GM12878 (cell line): ENCODE measurements around the gene TACC3. TPM values are rescaled to one million over a fixed set of nuclear protein-coding genes. Genes with fewer than 3 reads are reported as not detected.
A peak's percentile ranks its signal among the peaks of the same experiment; 100 is the strongest.

Experiments
- ATF3 ChIP-seq: IDR thresholded peaks from 2 replicates; pipeline ENCODE4 v1.6.1; 2011; ENCODE audit warnings: low read depth, mild to moderate bottlenecking, low read length, moderate library complexity, borderline replicate concordance; ENCODE audit errors: extremely low read depth
- ATF7 ChIP-seq: fragments of 450-650 bp; IDR thresholded peaks from 2 replicates; pipeline ENCODE4 v1.6.1; 2016; ENCODE audit warnings: low read depth, mild to moderate bottlenecking
- BMI1 ChIP-seq: fragments of 450-650 bp; IDR thresholded peaks from 2 replicates; pipeline ENCODE4 v1.6.1; 2016; ENCODE audit warnings: mild to moderate bottlenecking, moderate library complexity, borderline replicate concordance
- CHD4 ChIP-seq: fragments of 200-600 bp; sonication (generic); IDR thresholded peaks from 2 replicates; pipeline ENCODE4 v1.6.1; 2016; ENCODE audit warnings: mild to moderate bottlenecking
- E2F8 ChIP-seq: fragments of 450-650 bp; IDR thresholded peaks from 2 replicates; pipeline ENCODE4 v1.6.1; 2018; ENCODE audit warnings: mild to moderate bottlenecking, low read depth, moderate library complexity; ENCODE audit not compliant: partially characterized antibody
- FOXK2 ChIP-seq: fragments of 450-650 bp; IDR thresholded peaks from 2 replicates; pipeline ENCODE4 v1.6.1; 2017; ENCODE audit warnings: mild to moderate bottlenecking, moderate library complexity
- GABPA ChIP-seq: IDR thresholded peaks from 2 replicates; pipeline ENCODE4 v1.6.1; 2014; ENCODE audit warnings: antibody characterized with exemption, low read depth, mild to moderate bottlenecking, inconsistent platforms
- IKZF1 ChIP-seq: fragments of 450-650 bp; conservative IDR thresholded peaks from 2 replicates; pipeline ENCODE4 v1.6.1; 2017; ENCODE audit warnings: antibody characterized with exemption, mild to moderate bottlenecking
- MAX ChIP-seq: IDR thresholded peaks from 2 replicates; pipeline ENCODE4 v1.6.1; 2012; ENCODE audit warnings: low read depth, low read length, improper control_type of control experiment
- MXI1 ChIP-seq: fragments of 150-350 bp; IDR thresholded peaks from 2 replicates; pipeline ENCODE4 v1.6.1; 2011; ENCODE audit warnings: low read depth, mild to moderate bottlenecking, inconsistent platforms, low read length, improper control_type of control experiment
- MYB ChIP-seq: fragments of 150-350 bp; IDR thresholded peaks from 2 replicates; pipeline ENCODE4 v1.6.1; 2014; ENCODE audit warnings: mild to moderate bottlenecking, low read depth, low read length, borderline replicate concordance
- NFXL1 ChIP-seq: fragments of 450-650 bp; IDR thresholded peaks from 2 replicates; pipeline ENCODE4 v1.6.1; 2017; ENCODE audit warnings: antibody characterized with exemption, mild to moderate bottlenecking, borderline replicate concordance
- NR2F1 ChIP-seq: fragments of 450-650 bp; conservative IDR thresholded peaks from 2 replicates; pipeline ENCODE4 v1.6.1; 2017; ENCODE audit warnings: mild to moderate bottlenecking
- NRF1 ChIP-seq: conservative IDR thresholded peaks from 2 replicates; pipeline ENCODE4 v1.6.1; 2011; ENCODE audit warnings: mild to moderate bottlenecking, low read depth, low read length, improper control_type of control experiment
- POLR2A ChIP-seq: IDR thresholded peaks from 2 replicates; pipeline ENCODE4 v1.6.1; 2011; ENCODE audit warnings: low read depth, mild to moderate bottlenecking, low read length
- RAD21 ChIP-seq: IDR thresholded peaks from 2 replicates; pipeline ENCODE4 v1.6.1; 2011; ENCODE audit warnings: mild to moderate bottlenecking, low read depth, low read length, moderate library complexity; ENCODE audit not compliant: insufficient read depth
- RBBP5 ChIP-seq: fragments of 200-600 bp; sonication (generic); conservative IDR thresholded peaks from 2 replicates; pipeline ENCODE4 v1.6.1; 2016
- SMAD1 ChIP-seq: fragments of 450-650 bp; IDR thresholded peaks from 2 replicates; pipeline ENCODE4 v1.6.1; 2018; ENCODE audit warnings: mild to moderate bottlenecking, low read depth; ENCODE audit not compliant: partially characterized antibody
- SMAD5 ChIP-seq: IDR thresholded peaks from 2 replicates; pipeline ENCODE4 v1.6.1; 2016; ENCODE audit warnings: antibody characterized with exemption, low read depth
- SPI1 ChIP-seq: IDR thresholded peaks from 2 replicates; pipeline ENCODE4 v1.6.1; 2011; ENCODE audit warnings: low read depth, mild to moderate bottlenecking, low read length, moderate library complexity, borderline replicate concordance; ENCODE audit not compliant: insufficient read depth
- SRF ChIP-seq, 2 experiments: IDR thresholded peaks; 2 replicates each; pipeline ENCODE4 v1.6.1; 2011; ENCODE audit warnings: low read depth in 2 of 2, low read length in 2 of 2, mild to moderate bottlenecking in 1 of 2, moderate library complexity in 1 of 2
- STAT1 ChIP-seq: fragments of 450-650 bp; conservative IDR thresholded peaks from 2 replicates; pipeline ENCODE4 v1.6.1; 2014; ENCODE audit warnings: antibody characterized with exemption, mild to moderate bottlenecking
- TBL1XR1 ChIP-seq: IDR thresholded peaks from 2 replicates; pipeline ENCODE4 v1.6.1; 2012; ENCODE audit warnings: low read depth, low read length, improper control_type of control experiment
- TCF12 ChIP-seq: IDR thresholded peaks from 2 replicates; pipeline ENCODE4 v1.6.1; 2011; ENCODE audit warnings: low read depth, mild to moderate bottlenecking, low read length
- USF1 ChIP-seq: IDR thresholded peaks from 2 replicates; pipeline ENCODE4 v1.6.1; 2011; ENCODE audit warnings: borderline replicate concordance, low read depth, mild to moderate bottlenecking, moderate library complexity, mixed read lengths, low read length; ENCODE audit not compliant: insufficient read depth; ENCODE audit errors: extremely low read length
- YBX1 ChIP-seq: fragments of 450-650 bp; IDR thresholded peaks from 2 replicates; pipeline ENCODE4 v1.6.1; 2016; ENCODE audit warnings: antibody characterized with exemption
- ZNF622 ChIP-seq: fragments of 450-650 bp; IDR thresholded peaks from 2 replicates; pipeline ENCODE4 v1.6.1; 2017; ENCODE audit warnings: mild to moderate bottlenecking, inconsistent platforms
- polyA plus RNA-seq, 11 experiments: library from polyadenylated mRNA; depleted of rRNA in 4 of 11; unstranded in 6 of 11; stranded (reverse) in 5 of 11; fragments of >200 nt; fragmentation: Nextera tagmentation in 4 of 11; fragmentation: Illumina TruSeq in 1 of 11; extraction: Ambion mirVana in 4 of 11; extraction: Trizol in 1 of 11; gene quantifications; 1 replicate in 1 of 11; 2 replicates in 10 of 11; pipeline versions ENCODE4 v1.2.1 to v1.2.3, GENCODE V29; 2011 to 2016; ENCODE audit warnings: inconsistent platforms in 2 of 11, missing spikeins in 2 of 11, low read depth in 1 of 11
- total RNA-seq, 4 experiments: library from RNA; depleted of rRNA in 3 of 4; stranded (reverse); fragments of >200 nt in 3 of 4; fragmentation: Illumina TruSeq in 1 of 4; extraction: Trizol in 1 of 4; gene quantifications; 2 replicates each; pipeline versions ENCODE4 v1.2.1 to v1.2.3, GENCODE V29; 2013 to 2021

TACC3 gene
- total and polyA plus RNA-seq, 10 of the 15 experiments (the other 5 are each of a cell fraction or from before 2014, with no cell fraction given), result 2.8 to 121 (median 73.3) TPM

GRCh38 chr4:1684506-1685234 is 36.7 kb upstream of the TACC3 start (continued):
- TF ChIP-seq ZNF622, result no peak
- no peak for TF ChIP-seq TBL1XR1
- TF ChIP-seq NRF1, result 0 out of 2 replicates have a peak, but pooled peaks have one; percentile 23
- no peak for TF ChIP-seq IKZF1
- no peak for TF ChIP-seq SMAD5
- no peak for TF ChIP-seq SMAD1
- no peak; the same call in 1 of the 2 replicates for TF ChIP-seq NR2F1
- TF ChIP-seq E2F8, result no peak
- TF ChIP-seq ATF7, result no peak
- TF ChIP-seq YBX1, result no peak
- TF ChIP-seq RAD21, result no peak
- no peak for TF ChIP-seq GABPA
- TF ChIP-seq TCF12, result no peak
- TF ChIP-seq FOXK2, result no peak
- no peak for TF ChIP-seq MXI1
- TF ChIP-seq MYB, result no peak
- no peak for TF ChIP-seq RBBP5
- TF ChIP-seq SRF (IDR thresholded peaks at IDR 0.05; ENCODE audit: low read depth in 2 of 2, low read length in 2 of 2), result no peak; a peak in 1 of 4 replicates
- TF ChIP-seq USF1, result no peak
- peak; percentile 95 for TF ChIP-seq NFXL1
- no peak for TF ChIP-seq BMI1
- TF ChIP-seq CHD4, result no peak
- TF ChIP-seq SPI1, result no peak
- no peak for TF ChIP-seq ATF3
- no peak for TF ChIP-seq STAT1
- no peak for TF ChIP-seq MAX
- peak; percentile 55; the same call in 1 of the 2 replicates for TF ChIP-seq POLR2A
